ENCODE data around the gene NUP153.
A peak's percentile ranks its signal among the peaks of the same experiment; 100 is the strongest.

The NUP153 gene

DNA sequence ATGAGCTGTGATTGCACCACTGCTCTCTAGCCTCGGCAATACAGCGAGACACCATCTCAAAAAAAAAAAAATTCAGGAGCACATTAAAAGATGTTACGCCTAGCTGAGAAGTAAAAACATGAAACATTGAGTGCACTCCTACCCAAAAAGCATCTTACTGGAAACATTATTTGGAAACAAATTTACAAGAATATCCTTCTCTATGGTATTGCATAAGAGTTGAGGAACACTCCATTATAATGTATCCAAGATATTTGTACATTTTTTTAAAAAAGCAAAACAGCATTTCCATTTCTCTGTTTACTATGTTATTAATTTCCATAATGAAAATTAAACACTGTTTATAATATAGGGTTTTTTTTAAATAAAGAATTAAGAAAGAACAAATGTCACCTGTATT, 58.0 kb downstream of the NUP153 start:
- FAIRE-seq: no peak
- TF ChIP-seq POLR2AphosphoS5 (IDR thresholded peaks at IDR 0.05; ENCODE audit: low read depth, low read length) (no peak), TAF1 (IDR thresholded peaks at IDR 0.05; ENCODE audit: borderline replicate concordance, low read depth, low read length) (no peak), POLR2A (IDR thresholded peaks at IDR 0.05; ENCODE audit: low read depth, low read length) (no peak)
- DNase-seq (ENCODE audit: insufficient read length): no peak

DNA sequence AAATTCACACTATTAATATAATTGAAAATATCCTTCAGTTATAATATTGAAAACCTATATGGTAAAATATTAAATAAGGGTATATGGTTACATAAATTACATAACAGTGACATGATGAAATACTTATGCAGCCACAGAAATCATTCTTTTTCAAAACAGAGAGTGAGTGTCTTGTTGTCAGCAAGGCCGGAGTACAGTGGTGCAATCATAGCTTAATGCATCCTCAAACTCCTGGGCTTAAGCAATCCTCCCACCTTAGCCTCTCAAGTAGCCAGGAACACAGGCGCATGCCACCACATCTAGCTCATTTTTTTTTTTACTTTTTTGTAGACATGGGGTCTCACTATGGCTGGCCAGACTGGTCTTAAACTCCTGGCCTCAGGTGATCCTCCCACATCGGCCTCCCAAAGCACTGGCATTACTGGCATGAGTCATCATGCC, 66.2 kb downstream of the NUP153 start:
- TF ChIP-seq POLR2A (IDR thresholded peaks at IDR 0.05; ENCODE audit: low read depth, low read length) (no peak), POLR2AphosphoS5 (IDR thresholded peaks at IDR 0.05; ENCODE audit: low read depth, low read length) (no peak), TAF1 (IDR thresholded peaks at IDR 0.05; ENCODE audit: borderline replicate concordance, low read depth, low read length) (no peak)
- DNase-seq (ENCODE audit: insufficient read length): no peak
- peak; percentile 73 for FAIRE-seq

DNA sequence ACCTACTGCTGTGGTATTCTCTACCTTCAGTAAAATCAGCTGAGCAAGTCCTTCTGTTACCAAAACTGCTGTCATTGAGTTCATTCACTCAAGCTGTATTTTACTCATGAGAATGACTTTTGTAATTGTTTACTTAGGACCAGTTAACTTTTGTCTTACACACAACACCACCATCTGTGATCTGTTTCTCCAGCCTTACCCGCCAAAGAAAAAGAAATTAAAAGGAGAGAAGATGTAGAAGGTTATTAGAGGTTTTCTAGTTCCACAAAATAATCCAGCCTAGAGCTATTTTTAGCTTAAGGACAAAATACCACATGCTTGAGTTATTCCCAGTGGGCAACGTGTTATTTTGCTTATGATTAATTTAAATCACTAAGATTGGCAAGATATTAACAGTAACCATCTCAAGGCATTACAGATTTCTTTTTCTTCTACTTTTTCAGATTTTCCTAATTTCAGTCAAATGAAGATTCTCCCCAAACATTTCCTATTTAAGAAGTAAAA, 68.5 kb downstream of the NUP153 start:
- no peak for DNase-seq (ENCODE audit: insufficient read length)
- TF ChIP-seq POLR2AphosphoS5 (IDR thresholded peaks at IDR 0.05; ENCODE audit: low read depth, low read length) (no peak), TAF1 (IDR thresholded peaks at IDR 0.05; ENCODE audit: borderline replicate concordance, low read depth, low read length) (no peak), POLR2A (IDR thresholded peaks at IDR 0.05; ENCODE audit: low read depth, low read length) (no peak)
- no peak for FAIRE-seq

DNA sequence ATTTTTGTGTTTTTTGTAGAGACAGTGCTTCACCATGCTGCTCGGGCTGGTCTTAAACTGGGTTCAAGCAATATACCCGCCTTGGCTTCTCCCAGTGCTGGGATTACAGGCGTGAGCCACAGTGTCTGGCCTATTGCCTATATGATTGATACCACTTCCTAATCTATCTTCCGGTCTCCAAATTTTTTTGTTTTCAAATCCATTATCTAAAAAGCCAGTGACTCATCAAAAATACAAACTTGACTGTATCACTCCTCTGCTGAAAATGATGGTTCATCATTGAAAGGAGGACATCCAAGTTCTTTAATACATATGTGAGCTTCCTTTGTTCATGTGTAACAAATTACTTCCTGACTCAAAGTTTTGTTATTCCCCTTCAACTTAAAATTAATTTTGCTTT, 71.2 kb downstream of the NUP153 start:
- FAIRE-seq (no peak), DNase-seq (ENCODE audit: insufficient read length) (no peak)
- TF ChIP-seq TAF1 (IDR thresholded peaks at IDR 0.05; ENCODE audit: borderline replicate concordance, low read depth, low read length) (no peak), POLR2AphosphoS5 (IDR thresholded peaks at IDR 0.05; ENCODE audit: low read depth, low read length) (no peak), POLR2A (IDR thresholded peaks at IDR 0.05; ENCODE audit: low read depth, low read length) (no peak)

DNA sequence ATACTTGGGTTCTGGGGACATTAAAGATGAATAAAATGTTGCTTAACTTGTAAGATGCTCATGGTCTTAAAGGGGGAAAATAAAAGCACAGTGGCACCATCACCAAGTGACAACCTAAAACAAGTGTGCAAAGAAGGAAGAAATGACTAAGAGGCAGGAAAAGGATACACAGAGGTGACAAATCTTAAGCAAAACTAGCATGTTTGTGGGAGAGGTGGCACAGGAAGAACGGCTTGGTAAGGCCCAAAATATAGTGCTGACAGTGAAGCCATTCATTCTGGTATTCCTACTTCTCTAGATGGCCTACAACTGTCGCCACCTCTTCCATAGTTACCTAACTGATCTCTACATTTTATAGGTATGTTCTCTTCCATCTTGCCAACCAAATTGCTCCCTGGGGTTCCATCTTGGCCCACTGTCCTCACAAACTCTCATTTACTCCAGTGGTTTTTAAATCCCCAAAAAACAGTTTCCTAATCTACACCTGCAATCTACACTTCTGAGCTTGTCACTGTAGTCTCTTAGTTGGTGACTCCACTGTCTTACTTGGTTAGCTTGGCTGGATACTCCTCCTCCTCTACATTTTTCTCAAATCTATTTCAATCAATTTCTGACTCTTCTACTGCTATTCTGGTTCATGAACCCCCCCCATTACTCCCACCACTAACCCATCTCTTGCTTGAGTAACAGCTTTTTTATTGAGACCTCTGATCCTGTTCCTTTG, 73.1 kb downstream of the NUP153 start:
- no peak for TF ChIP-seq POLR2AphosphoS5 (IDR thresholded peaks at IDR 0.05; ENCODE audit: low read depth, low read length)
- TF ChIP-seq TAF1 (IDR thresholded peaks at IDR 0.05; ENCODE audit: borderline replicate concordance, low read depth, low read length): no peak
- no peak for TF ChIP-seq POLR2A (IDR thresholded peaks at IDR 0.05; ENCODE audit: low read depth, low read length)
- FAIRE-seq: peak; percentile 67
- DNase-seq (ENCODE audit: insufficient read length): no peak

DNA sequence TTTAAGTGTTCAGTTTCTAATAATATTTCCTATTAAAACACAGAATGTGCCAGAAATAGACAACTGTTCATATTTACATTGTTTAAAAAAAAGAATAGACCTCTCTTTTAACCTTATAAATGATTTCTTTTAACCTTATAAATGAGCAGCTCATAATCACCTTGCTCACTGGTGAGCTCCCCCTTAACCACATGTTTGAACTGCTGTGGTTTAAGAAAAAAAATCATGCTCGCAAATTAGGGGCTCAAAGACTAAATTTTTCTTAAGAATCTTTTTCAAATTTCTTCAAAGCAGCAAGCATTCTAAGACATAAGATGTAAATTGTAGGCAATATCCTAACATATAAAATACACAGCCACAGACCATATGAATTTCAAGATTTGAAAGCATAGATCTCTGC, 73.8 kb downstream of the NUP153 start:
- no peak for FAIRE-seq

DNA sequence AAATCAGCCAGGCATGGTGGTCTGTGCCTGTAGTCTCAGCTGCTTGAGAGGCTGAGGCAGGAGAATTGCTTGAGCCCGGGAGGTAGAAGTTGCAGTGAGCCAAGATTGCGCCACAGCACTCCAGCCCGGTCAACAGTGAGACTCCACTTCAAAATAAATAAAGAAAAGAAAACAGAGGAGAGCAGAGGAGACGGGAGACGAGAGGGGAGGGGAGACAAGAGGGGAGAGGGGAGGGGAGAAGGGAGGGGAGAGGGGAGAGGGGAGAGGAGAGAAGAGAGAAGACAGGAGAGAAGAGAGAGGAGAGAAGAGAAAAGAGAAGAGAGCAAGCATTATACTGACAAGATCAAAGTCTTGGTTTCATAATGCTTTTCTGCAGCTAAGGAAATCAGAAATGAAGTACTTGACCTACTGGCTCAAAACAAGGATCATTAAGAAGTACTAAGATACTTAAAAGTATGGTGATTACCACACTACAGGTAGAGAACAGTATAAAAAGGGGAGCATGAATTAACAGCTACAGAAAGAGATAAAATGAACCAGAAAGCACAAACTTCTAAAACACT, 76.1 kb downstream of the NUP153 start:
- FAIRE-seq (no peak), DNase-seq (ENCODE audit: insufficient read length) (no peak)
- TF ChIP-seq POLR2A (IDR thresholded peaks at IDR 0.05; ENCODE audit: low read depth, low read length) (no peak), TAF1 (IDR thresholded peaks at IDR 0.05; ENCODE audit: borderline replicate concordance, low read depth, low read length) (no peak), POLR2AphosphoS5 (IDR thresholded peaks at IDR 0.05; ENCODE audit: low read depth, low read length) (no peak)

More for the DNA sequence above, 73.8 kb downstream of the NUP153 start:
- TF ChIP-seq POLR2A (IDR thresholded peaks at IDR 0.05; ENCODE audit: low read depth, low read length) (no peak), TAF1 (IDR thresholded peaks at IDR 0.05; ENCODE audit: borderline replicate concordance, low read depth, low read length) (no peak), POLR2AphosphoS5 (IDR thresholded peaks at IDR 0.05; ENCODE audit: low read depth, low read length) (no peak)
- no peak for DNase-seq (ENCODE audit: insufficient read length)

DNA sequence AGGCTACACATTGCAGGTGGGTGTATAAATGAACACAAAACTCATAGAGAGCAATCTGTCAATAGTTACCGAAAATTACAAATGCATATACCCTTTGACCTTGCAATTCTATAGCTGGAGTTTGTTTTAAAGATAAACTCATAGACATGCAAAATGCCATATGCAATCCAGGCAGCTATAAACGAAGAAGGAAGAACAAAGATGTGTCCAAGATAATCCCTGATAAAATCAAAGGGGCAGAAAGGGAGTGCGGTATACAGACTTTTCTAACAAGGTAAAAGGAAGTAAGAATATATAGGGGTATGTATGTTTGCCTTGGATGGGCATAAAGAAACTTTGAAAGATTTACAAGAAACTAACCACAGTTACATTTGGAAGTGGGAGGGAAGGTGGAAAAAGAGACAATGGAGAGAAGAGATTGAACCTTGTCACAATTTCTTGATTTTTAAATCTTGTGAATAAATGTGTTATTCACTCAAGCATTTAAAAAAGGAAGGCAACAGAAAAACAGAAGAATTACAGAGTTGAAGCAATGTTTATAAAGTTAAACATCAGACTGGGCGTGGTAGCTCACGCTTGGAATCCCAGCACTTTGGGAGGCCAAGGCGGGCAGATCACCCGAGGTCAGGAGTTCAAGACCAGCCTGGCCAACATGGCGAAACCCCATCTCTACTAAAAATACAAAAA, 76.8 kb downstream of the NUP153 start:
- DNase-seq (ENCODE audit: insufficient read length): no peak
- no peak for FAIRE-seq
- TF ChIP-seq POLR2AphosphoS5 (IDR thresholded peaks at IDR 0.05; ENCODE audit: low read depth, low read length): no peak
- TF ChIP-seq TAF1 (IDR thresholded peaks at IDR 0.05; ENCODE audit: borderline replicate concordance, low read depth, low read length): no peak
- TF ChIP-seq POLR2A (IDR thresholded peaks at IDR 0.05; ENCODE audit: low read depth, low read length): no peak

DNA sequence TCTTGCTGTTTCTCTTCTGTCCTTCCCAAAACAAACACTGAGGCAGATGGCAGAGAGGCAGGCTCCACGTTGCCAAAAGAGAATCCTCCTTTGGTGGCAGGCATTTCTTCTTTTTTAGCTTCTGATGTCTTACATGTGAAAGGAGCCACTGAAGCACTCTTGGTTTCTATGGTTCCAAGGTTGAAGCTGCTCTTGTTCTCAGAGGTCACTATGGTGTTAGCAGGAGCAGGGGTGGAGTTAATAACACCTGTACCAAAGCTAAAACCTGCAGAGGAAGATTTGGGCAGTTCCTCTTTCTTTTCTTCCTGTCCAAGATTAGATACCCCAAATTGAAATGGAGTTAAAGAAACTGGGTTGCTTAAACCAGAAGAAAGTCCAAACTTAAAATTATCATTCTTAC, 77.9 kb downstream of the NUP153 start:
- FAIRE-seq (no peak), DNase-seq (ENCODE audit: insufficient read length) (no peak)
- no peak for TF ChIP-seq TAF1 (IDR thresholded peaks at IDR 0.05; ENCODE audit: borderline replicate concordance, low read depth, low read length)
- TF ChIP-seq POLR2A (IDR thresholded peaks at IDR 0.05; ENCODE audit: low read depth, low read length): no peak
- no peak for TF ChIP-seq POLR2AphosphoS5 (IDR thresholded peaks at IDR 0.05; ENCODE audit: low read depth, low read length)

DNA sequence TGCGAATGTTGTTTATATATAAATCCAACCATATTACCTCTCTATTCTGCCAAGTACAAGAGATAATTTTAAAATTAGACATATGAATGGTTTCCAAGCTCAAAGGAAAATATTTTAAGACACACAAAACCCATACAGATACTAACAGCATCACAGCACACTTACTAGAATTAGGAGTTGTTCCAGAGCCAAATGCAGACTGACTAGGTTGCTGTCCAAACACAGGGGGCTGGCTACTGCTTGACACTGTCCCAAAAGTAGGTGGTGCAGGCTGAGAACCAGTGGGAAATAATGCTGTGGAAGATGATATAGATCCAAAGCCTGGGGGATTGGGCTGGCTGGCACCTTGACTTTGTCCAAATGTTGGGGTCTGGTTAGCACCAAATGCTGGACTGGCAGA, 82.3 kb downstream of the NUP153 start:
- no peak for TF ChIP-seq POLR2AphosphoS5 (IDR thresholded peaks at IDR 0.05; ENCODE audit: low read depth, low read length)
- TF ChIP-seq POLR2A (IDR thresholded peaks at IDR 0.05; ENCODE audit: low read depth, low read length): no peak
- TF ChIP-seq TAF1 (IDR thresholded peaks at IDR 0.05; ENCODE audit: borderline replicate concordance, low read depth, low read length): no peak
- FAIRE-seq (no peak), DNase-seq (ENCODE audit: insufficient read length) (no peak)

DNA sequence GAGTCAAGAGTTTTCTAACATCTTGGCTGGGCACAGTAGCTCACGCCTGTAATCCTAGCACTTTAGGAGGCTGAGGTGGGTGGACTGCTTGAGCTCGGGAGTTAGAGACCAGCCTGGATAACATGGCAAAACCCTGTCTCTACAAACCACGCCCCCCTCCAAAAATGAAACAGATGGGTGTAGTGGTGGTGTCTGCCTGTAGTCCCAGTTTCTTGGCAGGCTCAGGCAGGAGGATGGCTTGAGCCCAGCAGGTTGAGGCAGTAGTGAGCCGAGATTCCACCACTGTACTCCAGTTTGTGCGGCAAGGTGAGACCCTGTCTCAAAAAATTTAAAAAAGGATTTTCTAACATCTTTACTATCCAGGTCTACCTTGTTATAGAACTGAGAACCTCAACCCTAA, 84.6 kb downstream of the NUP153 start:
- TF ChIP-seq POLR2AphosphoS5 (IDR thresholded peaks at IDR 0.05; ENCODE audit: low read depth, low read length): no peak
- TF ChIP-seq TAF1 (IDR thresholded peaks at IDR 0.05; ENCODE audit: borderline replicate concordance, low read depth, low read length): no peak
- no peak for TF ChIP-seq POLR2A (IDR thresholded peaks at IDR 0.05; ENCODE audit: low read depth, low read length)
- FAIRE-seq (no peak), DNase-seq (ENCODE audit: insufficient read length) (no peak)

All from GM12892 (cell line).